C4-2B (cell line): ENCODE data around the gene TMTC4.

Experiments
- CTCF ChIP-seq: fragments of 450-650 bp; conservative IDR thresholded peaks from 2 replicates; pipeline ENCODE4 v1.5.1; 2017; ENCODE audit warnings: mild to moderate bottlenecking
- ZFX ChIP-seq: fragments of 450-650 bp; IDR thresholded peaks from 2 replicates; pipeline ENCODE4 v1.6.1; 2017

GRCh38 chr13:100665403-100665802, 9.2 kb downstream of the TMTC4 start:
- no peak for TF ChIP-seq CTCF
- no peak for TF ChIP-seq ZFX
